ENCODE measurements around the gene RASSF5.

Gene RASSF5

DNA sequence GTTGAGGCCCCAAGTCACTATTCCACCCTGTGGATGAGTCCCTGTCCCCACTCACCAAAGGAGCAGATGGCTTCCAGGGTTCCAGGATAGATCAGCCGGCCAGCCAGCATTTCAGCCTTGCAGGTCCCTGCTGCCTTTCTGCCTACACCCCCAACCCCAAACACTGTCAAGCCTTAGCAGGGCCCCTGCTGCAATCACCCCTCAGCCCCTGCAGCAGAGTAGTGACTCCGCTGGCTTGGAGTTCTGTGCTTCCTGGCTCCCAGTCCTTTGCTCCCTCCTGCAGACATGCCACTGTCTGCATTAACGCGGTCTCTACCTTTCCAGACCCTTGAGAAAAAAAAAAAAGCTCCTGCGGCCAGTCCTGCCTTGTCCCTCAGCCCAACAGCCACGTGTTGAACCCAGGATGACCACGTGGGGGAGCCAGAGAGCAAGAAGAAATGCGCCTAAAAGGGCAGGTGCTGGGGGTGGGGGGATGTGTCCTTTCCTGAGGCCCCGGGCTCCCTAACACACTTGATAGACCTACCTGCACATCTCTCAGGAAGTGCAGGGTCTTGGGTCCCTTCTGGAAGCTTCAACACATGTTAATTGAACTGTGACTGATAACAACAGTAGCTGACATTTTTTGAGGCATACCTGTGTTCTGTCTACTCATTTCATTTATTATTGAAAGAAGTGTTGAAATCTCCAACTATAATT is 37.4 kb downstream of the RASSF5 start:
- peak in 43 of 58 donors; percentile 5 to 71 (median 35) for DNase-seq

DNA sequence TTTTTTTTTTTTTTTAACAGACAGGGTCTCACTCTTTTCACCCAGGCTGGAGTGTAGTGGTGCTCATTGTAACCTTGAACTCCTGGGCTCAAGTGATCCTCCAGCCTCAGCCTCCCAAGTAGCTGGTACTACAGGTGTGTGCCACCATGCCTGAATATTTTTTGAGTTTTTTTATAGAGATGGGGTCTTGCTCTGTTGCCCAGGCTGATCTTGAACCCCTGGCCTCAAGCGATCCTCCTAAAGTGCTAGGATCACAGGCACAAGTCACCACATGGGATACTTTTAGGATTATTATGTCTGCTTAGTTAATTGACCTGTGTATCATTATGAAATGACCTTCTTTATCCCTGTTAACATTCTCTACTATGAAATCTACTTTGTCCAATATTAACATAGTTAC is 38.0 kb downstream of the RASSF5 start:
- DNase-seq, result no peak

- DNase-seq, result no peak
Measured at GRCh38 chr1:206547104-206547503, 39.8 kb downstream of the RASSF5 start.

DNA sequence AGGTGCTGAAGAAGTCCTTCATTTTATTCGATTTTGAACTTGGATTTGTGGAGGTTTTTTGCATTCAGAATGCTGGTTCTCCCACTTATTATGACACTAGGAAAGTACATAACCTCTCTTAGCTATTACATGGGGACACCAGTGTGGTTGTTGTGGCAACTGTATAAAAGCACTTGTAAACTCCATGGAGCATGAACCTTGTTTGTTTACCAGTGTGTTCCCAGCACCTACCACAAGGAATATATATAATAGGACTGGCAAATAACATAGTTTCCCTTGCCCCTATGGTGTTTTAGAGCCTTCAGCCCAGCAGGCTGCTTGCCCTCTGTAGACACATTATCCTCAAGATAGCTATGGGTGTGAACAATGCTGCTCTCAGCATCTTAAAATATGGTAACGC is 43.1 kb downstream of the RASSF5 start:
- DNase-seq, result no peak

- no peak for DNase-seq
Measured at GRCh38 chr1:206551296-206551985, 44.1 kb downstream of the RASSF5 start.

DNA sequence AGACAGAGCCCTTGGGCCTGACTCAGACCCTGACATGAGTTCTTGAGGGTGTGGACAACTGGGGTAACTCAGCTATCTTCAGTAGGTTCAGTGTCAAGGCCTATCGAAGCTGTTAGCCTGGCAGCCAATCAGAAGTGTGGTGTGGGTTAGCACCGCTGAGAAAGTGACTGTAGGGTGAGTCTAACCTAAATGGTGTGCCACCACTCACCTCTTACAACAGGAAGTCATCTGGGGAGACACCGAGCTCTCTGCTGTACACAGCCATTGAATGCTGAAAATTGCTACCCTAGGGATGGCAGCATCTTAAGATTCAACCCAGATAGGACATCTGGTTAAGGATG is 44.6 kb downstream of the RASSF5 start:
- DNase-seq, result no peak

- peak in 3 of 58 donors; percentile 13 to 54 (median 32) for DNase-seq
Measured at GRCh38 chr1:206554211-206554610, 46.9 kb downstream of the RASSF5 start.

DNA sequence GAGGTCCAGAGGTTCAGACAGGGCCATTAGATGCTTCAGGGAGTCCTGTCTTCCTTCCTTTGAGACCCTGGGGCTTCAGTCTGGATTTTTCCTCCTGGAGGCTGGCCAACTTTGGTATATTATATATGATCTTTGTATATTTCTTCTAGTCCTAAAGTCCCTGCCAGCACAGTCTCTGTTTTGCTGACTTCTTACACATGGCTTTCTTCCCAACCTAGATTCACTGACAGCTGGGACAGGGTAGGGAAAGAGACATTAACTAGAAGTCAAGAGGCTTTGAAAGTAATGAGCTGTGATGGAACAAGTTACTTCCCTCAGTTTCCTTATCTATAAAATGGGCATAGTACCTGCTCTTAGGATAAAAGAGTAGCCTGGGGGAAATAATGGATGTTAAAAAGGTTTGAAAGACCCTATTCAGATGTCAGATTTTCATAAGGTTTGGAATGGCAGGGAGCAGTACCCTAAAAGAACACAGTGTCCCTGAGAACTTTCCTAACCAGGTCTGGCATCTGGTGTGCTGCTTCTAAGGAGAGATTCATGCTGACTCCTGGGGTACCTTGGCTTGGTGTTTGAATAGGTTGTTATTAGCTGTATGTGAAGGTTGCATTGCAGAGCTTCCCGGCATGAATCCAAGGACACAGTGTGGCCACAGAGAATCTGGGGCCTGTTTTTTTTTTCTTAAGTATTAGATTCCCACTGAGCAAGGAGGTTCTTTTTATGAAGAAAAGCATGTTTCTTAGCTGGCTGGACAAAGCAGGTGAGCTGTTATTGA is 47.6 kb downstream of the RASSF5 start:
- no peak for DNase-seq

DNA sequence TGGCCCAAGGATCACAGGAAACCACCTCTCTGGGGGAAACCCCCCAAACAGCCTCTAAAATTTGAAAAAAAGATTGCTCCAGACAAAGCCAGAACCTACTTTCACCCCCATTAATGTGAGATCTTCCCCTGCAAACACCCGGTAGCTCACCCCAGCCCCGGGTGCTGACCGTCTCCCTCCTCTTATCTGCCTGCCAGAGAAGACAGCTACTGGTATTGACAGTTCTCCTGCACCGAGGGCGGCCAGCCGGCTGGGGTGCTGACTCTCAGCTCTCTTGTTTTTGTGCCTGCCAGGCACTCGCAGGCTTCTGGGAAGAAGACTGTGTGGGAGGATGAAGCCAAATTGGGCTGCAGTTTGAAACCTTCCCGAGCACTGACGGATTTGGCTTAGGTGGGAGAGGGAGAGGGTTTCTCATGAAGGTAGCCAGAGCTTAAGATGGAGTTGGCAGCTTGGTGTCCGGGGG is 48.2 kb downstream of the RASSF5 start:
- DNase-seq, result peak in 46 of 58 donors; percentile 6 to 83 (median 41)

- DNase-seq, result no peak
Measured at GRCh38 chr1:206556047-206556749, 48.9 kb downstream of the RASSF5 start.

GRCh38 chr1:206556750-206557635 is 49.7 kb downstream of the RASSF5 start:
- DNase-seq, result peak in 53 of 58 donors; percentile 23 to 79 (median 52)

- DNase-seq, result peak in 1 of 58 donors; percentile 37
Measured at GRCh38 chr1:206557636-206558473, 50.5 kb downstream of the RASSF5 start.

DNA sequence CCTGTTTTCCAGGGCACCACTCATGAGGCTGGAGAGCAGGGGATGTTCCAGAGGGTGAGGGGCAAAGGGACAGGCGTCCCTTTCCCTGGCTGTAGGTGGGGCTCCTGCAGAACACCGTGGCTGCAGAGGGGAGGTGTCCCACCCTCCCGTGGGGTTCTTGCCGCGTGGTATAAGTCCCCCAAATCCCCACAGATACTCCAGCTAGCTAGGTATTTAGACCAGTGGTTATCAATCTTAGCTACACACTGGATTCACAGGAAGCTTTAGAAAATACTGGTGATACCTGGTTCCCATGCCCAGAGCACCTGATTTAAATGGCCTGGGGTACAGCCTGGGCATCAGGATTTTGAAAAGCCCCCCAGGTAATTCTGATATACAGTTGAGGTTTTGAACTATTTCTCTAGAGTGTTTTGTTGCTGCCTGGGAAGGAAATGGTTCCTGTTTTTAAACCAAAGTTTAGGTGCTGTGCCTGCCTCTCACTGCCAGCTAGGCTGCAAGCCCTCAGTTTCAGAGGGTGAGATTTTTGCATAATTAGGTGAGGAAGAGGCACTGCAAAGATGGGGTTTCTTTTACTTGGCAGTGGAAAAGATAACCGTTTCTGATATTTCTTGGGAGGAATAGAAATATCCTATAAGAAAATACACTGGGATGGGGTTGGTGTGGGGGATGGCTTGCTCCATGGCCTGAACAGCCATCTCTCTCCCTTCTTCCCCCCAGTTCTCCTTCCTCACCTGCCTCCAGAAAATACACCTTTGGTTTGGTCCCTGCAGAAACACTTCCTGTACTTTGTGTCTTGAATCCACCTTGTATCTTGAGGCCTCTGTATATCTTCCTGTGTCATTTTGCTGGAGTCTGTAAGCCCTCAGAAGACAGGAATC is 51.7 kb downstream of the RASSF5 start:
- DNase-seq, result no peak

DNA sequence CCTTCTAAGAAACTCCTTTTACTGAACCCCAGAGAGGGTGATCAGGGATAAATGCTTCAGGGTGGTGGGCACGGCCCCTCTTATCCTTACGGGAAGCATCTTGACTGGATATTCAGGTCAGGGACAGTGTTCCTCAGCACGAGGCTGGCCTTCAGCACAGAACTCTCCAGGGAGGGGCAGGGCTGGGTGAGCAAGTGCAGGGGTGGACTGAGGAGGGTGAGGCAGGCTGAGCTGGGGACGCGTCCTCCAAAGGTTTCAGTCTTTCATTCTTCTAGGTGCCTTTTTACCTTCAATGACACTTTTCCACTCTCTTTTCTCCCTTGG is 52.3 kb downstream of the RASSF5 start:
- DNase-seq, result no peak

- no peak for DNase-seq
Measured at GRCh38 chr1:206560007-206560716, 52.8 kb downstream of the RASSF5 start.

GRCh38 chr1:206563367-206564207 is 56.3 kb downstream of the RASSF5 start:
- no peak for DNase-seq

- DNase-seq, result no peak
Measured at GRCh38 chr1:206565995-206566394, 58.7 kb downstream of the RASSF5 start.

All from anterior cingulate cortex (tissue), 58 donors.